ENCODE measurements around the gene EGLN3. TPM values are rescaled to one million over a fixed set of nuclear protein-coding genes. Genes with fewer than 3 reads are reported as not detected.

The EGLN3 gene
- total and polyA plus RNA-seq, 4 donors = 1.3 to 2.3 (median 1.5) TPM

- H3K9me3 ChIP-seq (ENCODE audit: control insufficient read depth in 4 of 4, low read length in 3 of 4) = no peaks in the 10 kb centered on the region
- DNase-seq (ENCODE audit: low spot score) = no peak
- H3K27me3 ChIP-seq (ENCODE audit: control insufficient read depth in 4 of 4, insufficient read depth in 4 of 4, low read length in 3 of 4) = no peaks in the 10 kb centered on the region
- H3K4me1 ChIP-seq (ENCODE audit: control insufficient read depth in 4 of 4, insufficient read depth in 4 of 4, low read length in 3 of 4) = no peaks in the 10 kb centered on the region
- H3K9ac ChIP-seq (ENCODE audit: low read depth in 1 of 2, low read length in 2 of 2) = no peak overlapping the region
- H3K4me3 ChIP-seq (ENCODE audit: low read depth in 1 of 3, low read length in 3 of 3) = no peak overlapping the region
- no peaks in the 10 kb centered on the region for H3K36me3 ChIP-seq (ENCODE audit: control insufficient read depth in 4 of 4, insufficient read depth in 3 of 4, low read depth in 1 of 4, low read length in 3 of 4)
- H3K27ac ChIP-seq (ENCODE audit: low read depth in 1 of 2, low read length in 2 of 2) = no peak overlapping the region
- 80% methylated on average over 2 of the region's 2 CpGs for WGBS
- TF ChIP-seq SP1 (IDR thresholded peaks at IDR 0.05) (no peak), RXRA (IDR thresholded peaks at IDR 0.05) (no peak), HNF4G (IDR thresholded peaks at IDR 0.05) (no peak), YY1 (IDR thresholded peaks at IDR 0.05) (no peak), CTCF (IDR thresholded peaks at IDR 0.05; ENCODE audit: low read depth, low read length, missing input control) (no peak), RAD21 (IDR thresholded peaks at IDR 0.05) (no peak), NR2F2 (IDR thresholded peaks at IDR 0.05) (no peak), ZBTB33 (IDR thresholded peaks at IDR 0.05) (no peak)
Observed at GRCh38 chr14:33997611-33998010, 46.7 kb upstream of the EGLN3 start.

- Histone ChIP-seq H3K27ac (ENCODE audit: low read depth in 1 of 2, low read length in 2 of 2) (no peak overlapping the region), H3K4me1 (ENCODE audit: control insufficient read depth in 4 of 4, insufficient read depth in 4 of 4, low read length in 3 of 4) (no peaks in the 10 kb centered on the region), H3K4me3 (ENCODE audit: low read depth in 1 of 3, low read length in 3 of 3) (no peak overlapping the region), H3K36me3 (ENCODE audit: control insufficient read depth in 4 of 4, insufficient read depth in 3 of 4, low read depth in 1 of 4, low read length in 3 of 4) (no peaks in the 10 kb centered on the region), H3K9me3 (ENCODE audit: control insufficient read depth in 4 of 4, low read length in 3 of 4) (no peaks in the 10 kb centered on the region), H3K27me3 (ENCODE audit: control insufficient read depth in 4 of 4, insufficient read depth in 4 of 4, low read length in 3 of 4) (no peaks in the 10 kb centered on the region), H3K9ac (ENCODE audit: low read depth in 1 of 2, low read length in 2 of 2) (no peak overlapping the region)
- no peak for DNase-seq (ENCODE audit: low spot score)
- no peak for TF ChIP-seq HNF4G (IDR thresholded peaks at IDR 0.05)
- TF ChIP-seq RAD21 (IDR thresholded peaks at IDR 0.05) = no peak
- no peak for TF ChIP-seq TAF1 (conservative IDR thresholded peaks at IDR 0.05)
- TF ChIP-seq ZBTB33 (IDR thresholded peaks at IDR 0.05) = no peak
- WGBS = 97% methylated on average over 8 of the region's 8 CpGs
Observed at GRCh38 chr14:33996462-33996861, 45.6 kb upstream of the EGLN3 start.

DNA sequence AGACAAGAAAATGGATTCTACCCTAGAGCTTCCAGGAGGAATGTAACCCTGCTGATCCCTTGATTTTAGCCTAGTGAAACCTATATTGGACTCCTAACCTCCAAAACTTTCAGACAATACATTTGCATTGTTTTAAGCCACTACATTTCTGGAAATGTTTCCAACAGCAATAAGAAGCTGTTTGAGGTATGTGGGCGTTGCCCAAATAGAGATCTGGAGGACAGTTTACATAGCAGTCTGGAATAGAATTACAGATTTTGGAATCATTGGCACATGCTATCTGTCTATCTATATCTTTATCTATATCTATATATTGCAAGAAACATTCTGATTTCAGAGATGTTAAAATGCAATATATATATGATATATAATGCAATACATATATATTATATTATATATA, 42.4 kb upstream of the EGLN3 start:
- 76% methylated on average over 1 of the region's 1 CpG for WGBS
- Histone ChIP-seq H3K9me3 (ENCODE audit: control insufficient read depth in 4 of 4, low read length in 3 of 4) (no peaks in the 10 kb centered on the region), H3K4me1 (ENCODE audit: control insufficient read depth in 4 of 4, insufficient read depth in 4 of 4, low read length in 3 of 4) (peaks cover 0 to 3% (median 0%) of the 10 kb centered on the region in 4 donors)
- TF ChIP-seq EGR1 (IDR thresholded peaks at IDR 0.05; ENCODE audit: low read depth in 2 of 2) (no peak), FOXA1 (IDR thresholded peaks at IDR 0.05) (no peak), RAD21 (IDR thresholded peaks at IDR 0.05) (no peak), YY1 (IDR thresholded peaks at IDR 0.05) (no peak), ATF3 (IDR thresholded peaks at IDR 0.05) (no peak), HNF4A (conservative IDR thresholded peaks at IDR 0.05) (no peak), RXRA (IDR thresholded peaks at IDR 0.05) (no peak), CTCF (IDR thresholded peaks at IDR 0.05; ENCODE audit: low read depth, low read length, missing input control) (no peak)
- TF ChIP-seq, protein P1, sequence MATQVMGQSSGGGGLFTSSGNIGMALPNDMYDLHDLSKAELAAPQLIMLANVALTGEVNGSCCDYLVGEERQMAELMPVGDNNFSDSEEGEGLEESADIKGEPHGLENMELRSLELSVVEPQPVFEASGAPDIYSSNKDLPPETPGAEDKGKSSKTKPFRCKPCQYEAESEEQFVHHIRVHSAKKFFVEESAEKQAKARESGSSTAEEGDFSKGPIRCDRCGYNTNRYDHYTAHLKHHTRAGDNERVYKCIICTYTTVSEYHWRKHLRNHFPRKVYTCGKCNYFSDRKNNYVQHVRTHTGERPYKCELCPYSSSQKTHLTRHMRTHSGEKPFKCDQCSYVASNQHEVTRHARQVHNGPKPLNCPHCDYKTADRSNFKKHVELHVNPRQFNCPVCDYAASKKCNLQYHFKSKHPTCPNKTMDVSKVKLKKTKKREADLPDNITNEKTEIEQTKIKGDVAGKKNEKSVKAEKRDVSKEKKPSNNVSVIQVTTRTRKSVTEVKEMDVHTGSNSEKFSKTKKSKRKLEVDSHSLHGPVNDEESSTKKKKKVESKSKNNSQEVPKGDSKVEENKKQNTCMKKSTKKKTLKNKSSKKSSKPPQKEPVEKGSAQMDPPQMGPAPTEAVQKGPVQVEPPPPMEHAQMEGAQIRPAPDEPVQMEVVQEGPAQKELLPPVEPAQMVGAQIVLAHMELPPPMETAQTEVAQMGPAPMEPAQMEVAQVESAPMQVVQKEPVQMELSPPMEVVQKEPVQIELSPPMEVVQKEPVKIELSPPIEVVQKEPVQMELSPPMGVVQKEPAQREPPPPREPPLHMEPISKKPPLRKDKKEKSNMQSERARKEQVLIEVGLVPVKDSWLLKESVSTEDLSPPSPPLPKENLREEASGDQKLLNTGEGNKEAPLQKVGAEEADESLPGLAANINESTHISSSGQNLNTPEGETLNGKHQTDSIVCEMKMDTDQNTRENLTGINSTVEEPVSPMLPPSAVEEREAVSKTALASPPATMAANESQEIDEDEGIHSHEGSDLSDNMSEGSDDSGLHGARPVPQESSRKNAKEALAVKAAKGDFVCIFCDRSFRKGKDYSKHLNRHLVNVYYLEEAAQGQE (IDR thresholded peaks at IDR 0.05) = no peak
- TF ChIP-seq, protein P2, sequence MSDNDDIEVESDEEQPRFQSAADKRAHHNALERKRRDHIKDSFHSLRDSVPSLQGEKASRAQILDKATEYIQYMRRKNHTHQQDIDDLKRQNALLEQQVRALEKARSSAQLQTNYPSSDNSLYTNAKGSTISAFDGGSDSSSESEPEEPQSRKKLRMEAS (IDR thresholded peaks at IDR 0.05) = no peak

More for the DNA sequence above, 42.4 kb upstream of the EGLN3 start:
- Histone ChIP-seq H3K36me3 (ENCODE audit: control insufficient read depth in 4 of 4, insufficient read depth in 3 of 4, low read depth in 1 of 4, low read length in 3 of 4) (no peaks in the 10 kb centered on the region), H3K4me3 (ENCODE audit: low read depth in 1 of 3, low read length in 3 of 3) (no peak overlapping the region), H3K9ac (ENCODE audit: low read depth in 1 of 2, low read length in 2 of 2) (no peak overlapping the region), H3K27me3 (ENCODE audit: control insufficient read depth in 4 of 4, insufficient read depth in 4 of 4, low read length in 3 of 4) (no peaks in the 10 kb centered on the region), H3K27ac (ENCODE audit: low read depth in 1 of 2, low read length in 2 of 2) (no peak overlapping the region)
- DNase-seq (ENCODE audit: low spot score) = no peak

Data from liver (tissue), 9 donors.